HFF-Myc (cell line): Measurements from ENCODE around the gene LAMA5.

Experiments used
- DNase-seq: peaks from one replicate; pipeline ENCODE4 v3.0.0-alpha.2; 2011; ENCODE audit warnings: low read depth; ENCODE audit errors: extremely low read depth
- H3K4me3 ChIP-seq: replicated peaks from 2 replicates; pipeline ENCODE4 v1.5.1; 2011; ENCODE audit warnings: low read depth, mild to moderate bottlenecking, control low read depth, low read length
- TF ChIP-seq, protein P1 (sequence below): IDR thresholded peaks from 2 replicates; pipeline ENCODE4 v1.5.1; 2012; ENCODE audit warnings: mild to moderate bottlenecking, low read depth, low read length, control low read depth; ENCODE audit errors: missing control alignments

Gene LAMA5

DNA sequence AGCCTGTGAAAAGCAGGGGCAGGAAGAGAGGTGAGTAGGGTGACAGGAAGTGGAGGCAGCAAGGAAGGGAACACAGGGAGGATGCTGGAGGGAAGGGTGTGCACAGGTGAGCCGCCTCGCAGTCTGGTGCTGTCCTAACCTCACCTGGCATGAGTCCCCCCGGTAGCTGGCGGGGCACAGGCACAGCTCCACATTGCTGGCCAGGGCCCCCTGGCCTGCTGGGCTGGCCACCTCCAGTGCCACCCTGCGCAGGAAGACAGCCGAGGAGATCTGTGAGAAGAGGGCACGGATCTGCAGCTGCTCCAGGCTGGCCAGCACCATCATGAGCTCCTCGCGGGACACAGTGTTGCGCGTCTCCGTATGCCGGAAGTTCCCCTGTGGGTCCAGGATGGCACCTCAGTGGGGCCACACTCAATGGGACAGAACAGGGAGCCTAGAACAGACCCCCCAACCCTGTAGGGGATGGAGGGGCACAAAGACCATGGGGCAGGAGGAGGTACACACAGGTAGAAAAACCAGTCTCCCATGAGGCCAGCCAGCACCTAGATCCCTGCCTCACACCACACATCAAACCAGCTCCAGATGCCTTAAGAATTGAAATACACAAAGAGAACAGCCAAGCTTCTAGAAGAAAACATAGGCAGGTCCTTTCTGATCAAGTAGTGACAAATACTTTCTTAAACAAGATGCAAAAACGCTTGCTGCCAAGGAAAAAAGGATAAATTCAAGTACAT is 41.8 kb downstream of the LAMA5 start:
- no peak overlapping the region for H3K4me3 ChIP-seq
- TF ChIP-seq, protein P1, sequence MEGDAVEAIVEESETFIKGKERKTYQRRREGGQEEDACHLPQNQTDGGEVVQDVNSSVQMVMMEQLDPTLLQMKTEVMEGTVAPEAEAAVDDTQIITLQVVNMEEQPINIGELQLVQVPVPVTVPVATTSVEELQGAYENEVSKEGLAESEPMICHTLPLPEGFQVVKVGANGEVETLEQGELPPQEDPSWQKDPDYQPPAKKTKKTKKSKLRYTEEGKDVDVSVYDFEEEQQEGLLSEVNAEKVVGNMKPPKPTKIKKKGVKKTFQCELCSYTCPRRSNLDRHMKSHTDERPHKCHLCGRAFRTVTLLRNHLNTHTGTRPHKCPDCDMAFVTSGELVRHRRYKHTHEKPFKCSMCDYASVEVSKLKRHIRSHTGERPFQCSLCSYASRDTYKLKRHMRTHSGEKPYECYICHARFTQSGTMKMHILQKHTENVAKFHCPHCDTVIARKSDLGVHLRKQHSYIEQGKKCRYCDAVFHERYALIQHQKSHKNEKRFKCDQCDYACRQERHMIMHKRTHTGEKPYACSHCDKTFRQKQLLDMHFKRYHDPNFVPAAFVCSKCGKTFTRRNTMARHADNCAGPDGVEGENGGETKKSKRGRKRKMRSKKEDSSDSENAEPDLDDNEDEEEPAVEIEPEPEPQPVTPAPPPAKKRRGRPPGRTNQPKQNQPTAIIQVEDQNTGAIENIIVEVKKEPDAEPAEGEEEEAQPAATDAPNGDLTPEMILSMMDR, result no peak

DNA sequence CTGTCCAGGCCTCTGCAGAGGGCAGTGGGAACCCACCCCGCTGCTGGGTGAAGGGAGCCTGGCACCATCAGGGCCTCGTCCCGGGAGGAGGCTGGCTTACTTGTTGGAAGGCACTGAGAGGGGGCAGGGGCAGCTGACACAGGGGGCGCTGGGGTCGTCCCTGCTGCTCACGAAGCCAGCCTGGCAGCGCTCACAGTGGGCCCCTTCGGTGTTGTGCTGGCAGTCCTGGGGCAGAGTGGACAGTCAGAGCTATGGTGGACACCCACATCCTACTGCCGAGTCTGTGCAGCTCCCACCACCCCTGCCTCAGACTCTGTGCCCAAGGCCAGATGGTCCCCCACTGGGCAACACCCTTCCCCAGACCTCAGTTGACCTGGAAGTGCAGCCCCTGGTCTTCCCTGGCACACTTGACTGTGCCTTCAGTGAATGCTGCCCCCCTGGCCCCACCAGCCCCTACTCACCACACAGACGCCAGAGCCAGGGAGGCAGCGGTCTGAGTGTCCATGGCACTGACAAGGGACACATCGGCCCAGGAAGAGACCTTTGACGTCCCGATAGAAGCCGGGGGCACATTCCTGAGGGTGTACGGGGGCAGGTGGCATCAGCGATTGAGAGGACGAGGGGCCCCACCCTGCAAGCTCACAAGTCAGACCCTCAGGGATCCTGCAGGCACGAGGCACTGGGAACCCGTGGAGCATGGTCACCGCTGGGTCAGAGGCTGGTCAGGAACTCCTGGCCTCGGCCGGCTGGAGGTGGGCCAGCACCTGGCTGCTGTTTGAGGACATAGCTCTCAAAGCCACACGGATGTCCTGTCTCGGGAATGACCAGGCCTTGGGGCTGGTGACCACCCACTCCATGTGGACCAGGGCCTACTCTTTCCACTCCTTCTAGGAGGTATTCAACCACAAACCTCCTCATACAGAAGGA is 42.9 kb downstream of the LAMA5 start:
- DNase-seq, result no peak
- no peak overlapping the region for H3K4me3 ChIP-seq
- TF ChIP-seq, protein P1, result no peak

More for the DNA sequence above, 41.8 kb downstream of the LAMA5 start:
- no peak for DNase-seq

DNA sequence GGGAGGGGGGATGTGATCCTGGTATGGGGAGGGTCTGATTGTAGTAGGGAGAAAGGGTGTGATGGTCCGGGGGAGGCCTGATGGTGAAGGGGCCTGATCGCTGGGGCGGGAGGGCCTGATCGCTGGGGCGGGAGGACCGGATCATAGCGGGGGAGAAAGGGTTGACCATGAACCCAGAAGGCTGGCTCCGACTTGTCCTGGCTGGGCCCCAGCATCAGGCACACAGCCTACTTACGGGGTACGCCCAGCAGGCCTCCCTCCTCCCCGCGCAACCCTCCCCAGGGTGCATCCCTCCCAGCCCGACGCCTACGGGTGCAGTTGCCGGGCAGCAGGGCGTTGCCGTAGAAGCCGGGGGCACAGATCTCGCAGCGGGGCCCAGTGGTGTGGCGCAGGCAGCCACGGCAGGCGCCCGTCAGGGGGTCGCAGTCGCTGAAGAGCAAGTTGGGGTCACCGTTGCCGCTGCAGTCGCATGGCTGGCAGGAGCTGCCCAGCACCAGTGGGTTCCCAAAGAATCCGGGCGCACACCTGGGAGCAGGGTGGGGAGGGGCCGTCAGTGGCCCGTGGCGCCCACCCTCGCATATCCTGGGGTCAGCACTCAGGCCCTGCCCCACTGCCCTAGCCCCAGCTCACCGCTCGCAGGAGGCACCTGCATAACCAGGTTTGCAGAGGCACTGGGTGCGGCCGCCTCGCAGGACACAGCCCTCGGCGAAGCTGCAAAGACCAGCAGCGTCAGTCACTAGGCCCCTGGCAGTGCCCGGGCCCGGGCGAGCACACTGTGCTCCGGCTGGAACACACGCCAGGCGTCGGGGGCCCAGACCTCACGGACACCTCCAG is 43.7 kb downstream of the LAMA5 start:
- DNase-seq, result no peak
- H3K4me3 ChIP-seq, result no peak overlapping the region
- TF ChIP-seq, protein P1, result no peak

DNA sequence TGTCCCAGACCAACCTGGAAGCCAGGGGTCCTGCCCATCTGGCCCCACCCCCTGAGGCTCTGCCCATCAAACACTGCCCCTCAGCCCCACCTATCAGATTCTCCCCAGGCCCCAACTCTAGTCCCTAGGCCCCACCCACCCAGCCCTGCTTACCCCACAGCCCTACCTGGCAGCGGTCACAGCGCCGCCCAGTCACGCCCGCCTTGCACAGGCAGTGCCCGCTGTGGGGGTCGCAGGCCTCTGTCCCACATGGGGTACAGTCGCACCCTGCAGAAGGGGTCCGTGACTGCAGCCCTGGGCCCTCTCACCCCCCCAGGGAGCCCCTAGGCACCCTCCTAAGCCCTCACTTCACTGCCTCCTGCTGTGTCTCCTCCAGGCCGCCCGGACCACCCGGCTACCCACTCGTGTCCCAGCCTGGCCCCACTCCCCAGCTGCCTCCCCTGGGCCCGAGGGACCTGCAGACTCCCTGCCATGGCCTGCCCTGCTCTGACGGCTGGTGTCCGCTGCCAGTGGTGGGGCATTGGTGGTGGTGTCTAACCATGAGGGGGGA is 44.5 kb downstream of the LAMA5 start:
- H3K4me3 ChIP-seq, result no peak overlapping the region
- DNase-seq, result no peak
- TF ChIP-seq, protein P1, result no peak

DNA sequence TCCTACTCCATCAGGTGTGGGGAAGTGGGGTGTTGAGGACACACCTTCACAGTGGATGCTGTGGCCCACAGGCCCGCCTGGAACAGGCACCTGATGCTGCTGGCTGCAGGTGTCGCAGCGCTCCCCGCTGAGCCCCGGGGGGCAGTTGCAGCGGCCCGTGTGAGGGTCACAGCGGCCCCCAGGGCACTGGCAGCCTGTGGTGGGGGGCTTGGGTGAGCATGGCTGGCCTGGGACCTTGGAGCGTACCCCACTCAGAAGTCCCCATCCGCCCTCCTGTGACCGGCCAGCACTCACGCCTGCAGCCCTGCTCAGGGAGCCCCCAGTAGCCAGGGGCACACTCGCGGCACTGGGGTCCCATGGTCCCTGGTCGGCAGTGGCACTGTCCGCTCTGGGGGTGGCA is 45.1 kb downstream of the LAMA5 start:
- TF ChIP-seq, protein P1, result no peak
- no peak for DNase-seq
- H3K4me3 ChIP-seq, result no peak overlapping the region

DNA sequence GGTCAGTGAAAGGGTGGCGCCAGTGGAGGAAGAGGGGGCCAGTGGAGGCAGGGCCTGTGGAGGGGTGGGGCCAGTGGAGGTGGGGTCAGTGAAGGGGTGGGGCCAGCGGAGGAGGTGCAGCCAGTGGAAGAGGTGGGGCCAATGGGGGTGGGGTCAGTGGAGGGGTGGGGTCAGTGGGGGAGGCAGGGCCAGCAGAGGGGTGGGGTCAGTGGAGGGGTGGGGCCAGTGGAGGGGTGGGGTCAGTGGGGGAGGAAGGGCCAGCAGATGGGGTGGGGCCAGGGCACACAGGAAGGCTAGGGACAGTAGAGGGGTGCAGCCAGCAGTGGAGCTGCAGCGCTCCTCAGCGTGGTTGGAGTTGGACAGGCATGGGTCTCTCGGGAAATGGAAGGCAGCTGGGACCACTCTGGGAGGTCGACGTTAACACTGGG is 45.6 kb downstream of the LAMA5 start:
- H3K4me3 ChIP-seq, result no peak overlapping the region
- no peak for DNase-seq
- TF ChIP-seq, protein P1, result no peak
